Esophagus muscularis mucosa (tissue), 4 donors: Measurements from ENCODE around the gene SPATA3. TPM values are rescaled to one million over a fixed set of nuclear protein-coding genes. Genes with fewer than 3 reads are reported as not detected.

Source experiments
- DNase-seq: peaks from one replicate; pipeline ENCODE4 v3.0.0-alpha.2; 2017; ENCODE audit errors: extremely low spot score
- H3K27ac ChIP-seq, 4 donors: fragments of 200-600 bp; sonication (generic); replicated peaks in 1 of 4; 1 replicate in 3 of 4; 2 replicates in 1 of 4; pipeline ENCODE4 v1.5.1; 2016 to 2019; ENCODE audit warnings: mild to moderate bottlenecking in 1 of 4
- H3K27me3 ChIP-seq, 4 donors: fragments of 200-600 bp; sonication (generic); one replicate each; pipeline versions ENCODE4 v1.5.1 to v1.6.0; 2016 to 2019
- H3K36me3 ChIP-seq, 4 donors: fragments of 200-600 bp; sonication (generic); one replicate each; pipeline ENCODE4 v1.5.1; 2016 to 2019
- H3K4me1 ChIP-seq, 4 donors: fragments of 200-600 bp; sonication (generic); one replicate each; pipeline ENCODE4 v1.5.1; 2016 to 2019
- H3K4me3 ChIP-seq, 4 donors: fragments of 200-600 bp; sonication (generic); 1 replicate in 2 of 4; 2 replicates in 2 of 4; pipeline ENCODE4 v1.5.1; 2016 to 2019; ENCODE audit warnings: mild to moderate bottlenecking in 4 of 4, moderate library complexity in 1 of 4
- H3K9me3 ChIP-seq, 4 donors: fragments of 200-600 bp; sonication (generic); 1 replicate in 3 of 4; 2 replicates in 1 of 4; pipeline ENCODE4 v1.5.1; 2016 to 2019
- EP300 ChIP-seq: sonication (generic); formaldehyde crosslinking; IDR thresholded peaks from one replicate; pipeline ENCODE4 v1.6.1; 2017; ENCODE audit warnings: antibody characterized with exemption
- POLR2A ChIP-seq: fragments of 450-650 bp; IDR thresholded peaks from one replicate; pipeline ENCODE4 v1.6.1; 2017; ENCODE audit warnings: antibody characterized with exemption, moderate library complexity, mild to moderate bottlenecking, low read depth
- POLR2AphosphoS5 ChIP-seq, 2 donors: sonication (generic); formaldehyde crosslinking; IDR thresholded peaks; one replicate each; pipeline ENCODE4 v1.6.1; 2017; ENCODE audit warnings: antibody characterized with exemption in 2 of 2
- WGBS: methylation state at CpG from one replicate; pipeline ENCODE4 v1.1.5; 2018; 5-methylcytosine and 5-hydroxymethylcytosine counted together
- intact Hi-C: fragments of 100-400 bp; cut with DNase I; formaldehyde crosslinking; loops from one replicate; pipeline ENCODE4 v1.15.1; 2023
- total RNA-seq, 4 donors: library from RNA; depleted of rRNA; stranded (reverse); fragments of >200 nt; gene quantifications; one replicate each; pipeline versions ENCODE4 v1.1.0 to v1.2.1, GENCODE V29; 2016
- TF ChIP-seq, protein P1 (sequence below), 3 experiments: fragments of 200-600 bp in 2 of 3; fragments of 450-650 bp in 1 of 3; sonication (generic) in 2 of 3; IDR thresholded peaks; one replicate each; pipeline ENCODE4 v1.5.1; 2017 to 2019; ENCODE audit warnings: antibody characterized with exemption in 3 of 3, mild to moderate bottlenecking in 2 of 3, moderate library complexity in 1 of 3

SPATA3 gene
- total RNA-seq, 4 donors from 2014 or later, result not detected

DNA sequence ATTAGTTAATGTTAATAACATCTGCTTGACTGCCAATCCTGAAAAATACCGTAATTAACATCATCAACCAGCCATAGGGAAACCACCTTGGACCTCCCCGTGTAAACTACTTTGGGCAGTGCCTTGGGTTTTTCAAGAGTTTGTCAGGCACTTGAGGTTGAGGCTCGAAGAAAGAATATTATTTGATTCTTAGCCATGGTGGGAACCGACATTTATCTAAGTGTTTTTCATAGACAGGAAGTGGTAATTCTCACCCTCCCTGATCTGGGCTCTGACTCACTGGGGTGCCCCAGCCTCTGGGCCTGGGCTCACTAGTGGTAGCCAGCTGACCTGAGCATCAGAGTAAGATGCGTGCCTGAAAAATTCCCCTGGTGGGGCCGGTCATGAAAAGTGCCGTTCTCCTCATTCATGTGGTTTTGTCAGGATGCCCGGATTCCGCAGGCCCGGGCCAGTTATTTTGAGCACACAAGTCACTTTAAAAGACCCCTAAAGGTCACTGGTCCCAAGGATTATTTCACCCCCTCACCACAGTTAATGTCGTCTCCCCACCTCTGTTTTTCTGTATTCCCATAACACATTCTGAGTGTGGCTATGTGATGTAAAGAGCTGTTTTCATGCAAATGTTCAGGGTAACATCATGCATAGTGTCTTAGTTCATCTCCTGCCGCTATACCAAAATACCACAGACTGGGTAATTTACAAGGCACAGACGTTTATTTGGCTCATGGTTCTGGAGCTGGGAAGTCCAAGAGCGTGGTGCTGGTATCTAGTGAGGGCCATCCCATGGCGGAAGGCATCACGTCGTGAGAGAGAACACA is 21.6 kb upstream of the SPATA3 start:
- Histone ChIP-seq H3K9me3 (no peaks in the 10 kb centered on the region), H3K4me3 (no peak overlapping the region), H3K36me3 (no peaks in the 10 kb centered on the region), H3K27me3 (peaks cover 0 to 14% (median 0%) of the 10 kb centered on the region in 4 donors), H3K4me1 (no peaks in the 10 kb centered on the region), H3K27ac (no peak overlapping the region)
- no peak for DNase-seq
- TF ChIP-seq POLR2A (no peak), EP300 (no peak), POLR2AphosphoS5 (IDR thresholded peaks at IDR 0.05) (no peak)
- TF ChIP-seq, protein P1, sequence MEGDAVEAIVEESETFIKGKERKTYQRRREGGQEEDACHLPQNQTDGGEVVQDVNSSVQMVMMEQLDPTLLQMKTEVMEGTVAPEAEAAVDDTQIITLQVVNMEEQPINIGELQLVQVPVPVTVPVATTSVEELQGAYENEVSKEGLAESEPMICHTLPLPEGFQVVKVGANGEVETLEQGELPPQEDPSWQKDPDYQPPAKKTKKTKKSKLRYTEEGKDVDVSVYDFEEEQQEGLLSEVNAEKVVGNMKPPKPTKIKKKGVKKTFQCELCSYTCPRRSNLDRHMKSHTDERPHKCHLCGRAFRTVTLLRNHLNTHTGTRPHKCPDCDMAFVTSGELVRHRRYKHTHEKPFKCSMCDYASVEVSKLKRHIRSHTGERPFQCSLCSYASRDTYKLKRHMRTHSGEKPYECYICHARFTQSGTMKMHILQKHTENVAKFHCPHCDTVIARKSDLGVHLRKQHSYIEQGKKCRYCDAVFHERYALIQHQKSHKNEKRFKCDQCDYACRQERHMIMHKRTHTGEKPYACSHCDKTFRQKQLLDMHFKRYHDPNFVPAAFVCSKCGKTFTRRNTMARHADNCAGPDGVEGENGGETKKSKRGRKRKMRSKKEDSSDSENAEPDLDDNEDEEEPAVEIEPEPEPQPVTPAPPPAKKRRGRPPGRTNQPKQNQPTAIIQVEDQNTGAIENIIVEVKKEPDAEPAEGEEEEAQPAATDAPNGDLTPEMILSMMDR (IDR thresholded peaks at IDR 0.05), result no peak
- WGBS, result 88% methylated on average over 17 of the region's 17 CpGs
- intact Hi-C loops, result no loop called here

DNA sequence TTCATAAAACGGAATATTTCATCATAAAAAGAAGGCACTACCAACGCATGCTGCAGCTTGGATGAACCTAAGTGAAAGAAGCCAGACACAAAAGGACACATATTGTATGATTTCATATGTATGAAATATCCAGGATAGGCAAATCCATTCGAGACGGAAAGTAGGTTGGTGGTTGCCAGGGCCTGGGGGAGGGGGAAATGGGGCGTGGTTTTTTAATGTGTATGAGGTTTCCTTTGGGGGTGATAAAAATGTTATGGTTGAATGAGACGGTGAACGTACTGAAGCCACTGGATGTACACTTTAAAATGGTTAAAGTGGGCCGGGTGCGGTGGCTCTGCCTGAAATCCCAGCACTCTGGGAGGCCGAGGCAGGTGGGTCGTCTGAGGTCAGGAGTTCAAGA is 20.0 kb upstream of the SPATA3 start:
- H3K9me3 ChIP-seq, result no peaks in the 10 kb centered on the region
- TF ChIP-seq POLR2AphosphoS5 (IDR thresholded peaks at IDR 0.05) (no peak), POLR2A (no peak), EP300 (no peak)
- TF ChIP-seq, protein P1 (IDR thresholded peaks at IDR 0.05), result no peak
- intact Hi-C loops, result no loop called here
- H3K36me3 ChIP-seq, result no peaks in the 10 kb centered on the region
- no peak overlapping the region for H3K27ac ChIP-seq
- peaks cover 0 to 14% (median 0%) of the 10 kb centered on the region in 4 donors for H3K27me3 ChIP-seq
- DNase-seq, result no peak
- no peak overlapping the region for H3K4me3 ChIP-seq
- 85% methylated on average over 11 of the region's 11 CpGs for WGBS
- H3K4me1 ChIP-seq, result no peaks in the 10 kb centered on the region

DNA sequence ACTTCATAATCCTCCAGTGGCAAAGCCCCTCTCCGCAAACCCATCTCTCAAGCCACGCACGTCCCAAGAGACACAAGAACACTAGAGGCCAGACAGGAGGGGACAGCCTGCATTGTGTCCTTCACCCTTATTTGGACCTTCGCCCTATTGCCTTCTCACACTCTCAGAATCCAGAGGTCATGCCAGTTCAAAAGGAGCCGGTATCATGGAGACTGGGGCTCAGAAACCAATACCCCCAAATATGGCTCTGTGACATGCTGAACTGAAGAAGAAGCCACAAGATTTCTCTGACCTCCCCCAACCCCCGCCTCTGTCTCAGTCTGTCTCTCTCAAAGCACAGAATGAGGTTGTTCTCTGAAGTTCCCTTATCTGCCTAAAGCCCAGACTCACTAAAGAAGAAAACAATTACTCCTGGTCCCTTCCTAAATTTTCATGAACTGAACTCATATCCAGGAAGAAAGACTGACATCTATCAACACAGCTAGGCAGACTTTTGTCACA is 19.2 kb upstream of the SPATA3 start:
- H3K27me3 ChIP-seq, result peaks cover 0 to 14% (median 0%) of the 10 kb centered on the region in 4 donors
- WGBS, result 82% methylated on average over 6 of the region's 6 CpGs
- no peak overlapping the region for H3K4me3 ChIP-seq
- no peaks in the 10 kb centered on the region for H3K9me3 ChIP-seq
- no peaks in the 10 kb centered on the region for H3K4me1 ChIP-seq
- intact Hi-C loops, result no loop called here
- no peak for DNase-seq
- H3K27ac ChIP-seq, result no peak overlapping the region
- TF ChIP-seq EP300 (no peak), POLR2A (no peak), POLR2AphosphoS5 (IDR thresholded peaks at IDR 0.05) (no peak)
- no peaks in the 10 kb centered on the region for H3K36me3 ChIP-seq

DNA sequence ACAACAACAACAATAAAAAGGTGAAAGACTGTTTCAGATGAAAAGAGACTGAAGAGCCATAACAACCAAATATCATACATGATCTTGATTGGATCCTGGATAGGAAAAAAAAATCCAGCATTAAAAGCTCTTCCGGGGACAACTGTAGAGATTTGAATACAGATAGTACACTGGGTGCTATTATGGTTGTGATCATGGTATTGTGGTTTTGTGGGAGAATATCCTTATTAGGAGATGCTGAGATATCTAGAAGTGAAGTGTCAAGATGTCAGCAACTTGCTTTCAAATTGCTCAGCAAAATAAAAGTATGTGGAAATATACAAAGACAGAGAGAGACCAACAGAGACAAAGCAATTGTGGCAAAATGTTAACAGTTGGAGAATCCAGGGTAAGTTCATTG is 15.5 kb upstream of the SPATA3 start:
- H3K4me1 ChIP-seq, result no peaks in the 10 kb centered on the region
- DNase-seq, result no peak
- peaks cover 0 to 1% (median 0%) of the 10 kb centered on the region in 4 donors for H3K27me3 ChIP-seq
- TF ChIP-seq POLR2AphosphoS5 (IDR thresholded peaks at IDR 0.05), result no peak
- TF ChIP-seq POLR2A, result no peak
- TF ChIP-seq EP300, result no peak
- TF ChIP-seq, protein P1 (IDR thresholded peaks at IDR 0.05), result no peak
- WGBS, result 84% methylated on average over 1 of the region's 1 CpG
- no peak overlapping the region for H3K27ac ChIP-seq
- no peaks in the 10 kb centered on the region for H3K9me3 ChIP-seq
- no peak overlapping the region for H3K4me3 ChIP-seq
- no peaks in the 10 kb centered on the region for H3K36me3 ChIP-seq
- intact Hi-C loops, result no loop called here

DNA sequence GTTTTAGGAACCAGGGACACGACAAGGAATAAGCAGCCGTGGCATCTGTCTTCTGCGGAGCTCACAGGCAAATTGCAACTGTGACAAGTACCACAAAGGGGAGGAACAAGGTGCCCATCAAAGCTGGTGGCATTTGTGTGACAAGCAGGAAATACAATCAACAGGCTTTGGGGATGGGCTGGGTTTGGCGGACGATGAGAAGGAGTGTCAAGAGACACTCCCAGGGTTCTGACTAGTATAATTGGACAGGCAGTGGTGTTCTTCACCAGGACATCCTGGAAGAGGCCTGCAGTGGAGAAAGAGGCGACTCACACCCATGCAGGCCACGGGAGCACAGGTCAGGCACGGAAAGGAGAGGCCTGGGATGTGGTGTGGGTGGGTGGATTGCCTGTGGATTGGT is 14.2 kb upstream of the SPATA3 start:
- Histone ChIP-seq H3K36me3 (no peaks in the 10 kb centered on the region), H3K4me1 (peaks cover 0 to 2% (median 2%) of the 10 kb centered on the region in 4 donors), H3K9me3 (no peaks in the 10 kb centered on the region), H3K27me3 (peaks cover 0 to 7% (median 0%) of the 10 kb centered on the region in 4 donors), H3K4me3 (no peak overlapping the region), H3K27ac (no peak overlapping the region)
- no peak for DNase-seq
- 78% methylated on average over 8 of the region's 8 CpGs for WGBS
- TF ChIP-seq EP300, result no peak
- TF ChIP-seq, protein P1 (IDR thresholded peaks at IDR 0.05), result no peak
- no peak for TF ChIP-seq POLR2A
- TF ChIP-seq POLR2AphosphoS5 (IDR thresholded peaks at IDR 0.05), result no peak
- intact Hi-C loops, result no loop called here
